AG09309 (cell line): Measurements from ENCODE around the gene CTPS2.
A peak's percentile ranks its signal among the peaks of the same experiment; 100 is the strongest.

Source experiments
- DNase-seq: peaks from one replicate; pipeline ENCODE4 v3.0.0-alpha.2; 2010; ENCODE audit warnings: low read depth
- H3K4me3 ChIP-seq: 2 replicates; pipeline ENCODE4 v1.5.1; 2011; ENCODE audit warnings: mild to moderate bottlenecking, low read depth, low read length, moderate library complexity; ENCODE audit not compliant: control insufficient read depth
- TF ChIP-seq, protein P1 (sequence below): IDR thresholded peaks from 2 replicates; pipeline ENCODE4 v1.5.1; 2011; ENCODE audit warnings: mild to moderate bottlenecking, low read depth, low read length, inconsistent platforms; ENCODE audit not compliant: insufficient read depth, control insufficient read depth; ENCODE audit errors: missing control alignments

CTPS2 gene

DNA sequence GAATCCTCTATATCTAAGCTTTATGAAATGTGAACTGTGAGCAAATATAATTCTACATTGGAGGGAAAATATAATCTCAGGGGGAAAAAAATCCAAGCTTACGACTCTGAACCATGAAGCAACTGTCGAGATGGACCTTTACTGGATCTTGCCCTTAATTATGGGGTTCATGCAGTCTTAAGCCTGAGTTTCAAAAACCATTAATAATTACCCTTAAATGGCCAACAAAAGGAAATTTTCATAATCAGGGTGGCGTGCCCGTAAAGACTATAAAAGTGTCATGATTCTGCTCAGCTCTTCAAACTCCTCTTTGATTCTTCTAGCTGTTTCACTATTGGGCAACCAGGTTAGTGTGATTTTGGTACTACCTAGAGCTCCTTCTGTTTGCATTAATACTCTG is 62.6 kb downstream of the CTPS2 start, which contains the start of gene S100G:
Gene S100G (plus strand): TSS at position 301 of the 400 bp plus-strand sequence. CDS start 849 bp downstream, outside the sequence.
- H3K4me3 ChIP-seq: no peak within 1 kb of the TSS
- TF ChIP-seq, protein P1, sequence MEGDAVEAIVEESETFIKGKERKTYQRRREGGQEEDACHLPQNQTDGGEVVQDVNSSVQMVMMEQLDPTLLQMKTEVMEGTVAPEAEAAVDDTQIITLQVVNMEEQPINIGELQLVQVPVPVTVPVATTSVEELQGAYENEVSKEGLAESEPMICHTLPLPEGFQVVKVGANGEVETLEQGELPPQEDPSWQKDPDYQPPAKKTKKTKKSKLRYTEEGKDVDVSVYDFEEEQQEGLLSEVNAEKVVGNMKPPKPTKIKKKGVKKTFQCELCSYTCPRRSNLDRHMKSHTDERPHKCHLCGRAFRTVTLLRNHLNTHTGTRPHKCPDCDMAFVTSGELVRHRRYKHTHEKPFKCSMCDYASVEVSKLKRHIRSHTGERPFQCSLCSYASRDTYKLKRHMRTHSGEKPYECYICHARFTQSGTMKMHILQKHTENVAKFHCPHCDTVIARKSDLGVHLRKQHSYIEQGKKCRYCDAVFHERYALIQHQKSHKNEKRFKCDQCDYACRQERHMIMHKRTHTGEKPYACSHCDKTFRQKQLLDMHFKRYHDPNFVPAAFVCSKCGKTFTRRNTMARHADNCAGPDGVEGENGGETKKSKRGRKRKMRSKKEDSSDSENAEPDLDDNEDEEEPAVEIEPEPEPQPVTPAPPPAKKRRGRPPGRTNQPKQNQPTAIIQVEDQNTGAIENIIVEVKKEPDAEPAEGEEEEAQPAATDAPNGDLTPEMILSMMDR: no peak
- no peak for DNase-seq

DNA sequence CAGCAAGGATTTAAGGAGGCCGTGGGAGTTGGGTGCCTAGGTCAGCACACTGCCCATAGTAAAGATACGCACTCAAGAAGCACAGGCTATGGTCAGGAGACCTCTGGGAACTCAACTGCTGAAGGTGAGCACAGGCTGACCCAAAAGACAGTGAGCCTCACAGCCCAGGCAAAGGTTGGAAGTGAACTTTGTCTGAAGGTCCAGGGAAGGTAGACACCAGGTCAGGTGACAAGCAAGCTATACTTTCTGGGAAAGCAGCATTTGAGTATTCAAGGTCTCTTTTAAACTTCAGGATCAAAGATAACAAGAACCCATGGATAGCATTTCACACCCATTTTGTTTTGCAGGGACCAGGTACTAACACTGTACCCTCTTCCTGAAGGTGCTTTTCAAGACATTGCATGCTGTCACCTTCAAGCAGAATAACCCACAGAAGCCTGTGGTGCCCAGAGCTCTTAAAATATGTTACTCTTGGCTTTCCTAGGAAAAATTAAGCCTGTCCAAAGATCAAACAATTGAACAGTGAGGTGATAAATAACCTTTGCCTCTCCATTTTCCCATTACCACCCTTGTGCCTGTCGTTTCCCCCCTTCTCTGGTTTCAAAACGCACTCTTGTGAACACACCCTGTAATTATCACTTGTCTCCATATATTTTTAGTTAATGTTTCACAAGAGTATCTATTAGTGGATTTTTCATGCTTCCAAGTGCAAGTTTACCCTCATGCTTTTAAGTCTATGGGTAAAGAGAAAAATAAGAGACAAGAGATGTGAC is 65.9 kb downstream of the CTPS2 start:
- TF ChIP-seq, protein P1: no peak
- no peak for DNase-seq
- H3K4me3 ChIP-seq: no peak overlapping the region

DNA sequence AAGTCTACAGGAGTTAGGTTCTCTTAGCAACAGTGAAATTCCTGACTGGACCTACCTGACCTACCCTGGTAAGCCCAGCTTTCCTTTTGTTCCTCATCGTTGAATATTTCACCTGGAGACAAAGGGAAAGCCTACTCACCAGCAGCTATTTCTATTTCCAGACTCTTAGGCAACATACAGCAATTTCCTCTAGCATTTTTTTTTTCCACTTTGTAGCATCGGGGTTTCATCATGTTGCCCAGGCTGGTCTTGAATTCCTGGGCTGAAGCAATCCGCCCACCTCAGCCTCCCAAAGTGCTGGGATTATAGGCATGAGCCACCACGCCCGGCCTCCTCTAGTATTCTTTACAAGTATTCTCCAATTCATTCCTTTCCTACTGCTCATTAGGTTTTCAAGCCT is 69.3 kb downstream of the CTPS2 start:
- H3K4me3 ChIP-seq: no peak overlapping the region
- DNase-seq: peak; percentile 74
- TF ChIP-seq, protein P1: no peak

DNA sequence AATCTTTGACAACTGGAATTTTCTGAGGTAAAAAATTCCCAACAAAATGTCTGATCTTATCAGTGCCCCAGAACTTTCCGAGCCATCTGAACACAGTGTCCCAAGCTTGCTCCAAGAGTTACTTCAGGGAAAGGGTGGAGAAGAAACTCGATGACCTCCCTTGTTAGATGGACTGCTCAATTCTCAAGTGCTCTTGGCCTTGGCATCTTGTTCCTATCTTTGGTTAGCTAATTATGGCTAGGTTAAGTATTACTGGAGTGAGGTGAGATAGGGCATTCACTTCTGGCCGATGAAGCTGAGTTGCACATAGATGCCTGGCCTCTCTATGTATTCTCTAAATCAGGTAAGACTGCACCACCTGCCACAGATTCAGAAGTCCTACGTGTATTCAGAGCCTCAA is 71.6 kb downstream of the CTPS2 start:
- TF ChIP-seq, protein P1: no peak
- DNase-seq: no peak
- no peak overlapping the region for H3K4me3 ChIP-seq

DNA sequence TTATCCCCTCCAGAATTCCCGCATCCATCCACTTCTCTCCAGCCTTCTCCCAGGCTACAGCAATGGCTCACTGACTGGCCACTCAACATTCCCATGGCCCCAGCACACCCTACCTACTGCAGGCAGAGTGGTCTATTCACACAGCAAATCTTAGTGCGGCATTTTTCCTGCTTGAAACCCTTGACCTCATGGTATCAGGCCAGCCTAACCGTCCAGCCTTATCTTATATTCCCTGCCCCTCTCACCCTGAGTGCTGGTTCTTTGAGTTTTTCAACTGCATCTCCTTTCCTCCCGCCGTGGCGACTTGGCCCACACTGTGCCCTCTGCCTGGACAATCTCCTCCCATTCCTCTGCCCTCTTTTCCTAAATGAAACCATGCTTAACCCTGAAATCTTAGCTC is 72.5 kb downstream of the CTPS2 start:
- TF ChIP-seq, protein P1: no peak
- no peak for DNase-seq

DNA sequence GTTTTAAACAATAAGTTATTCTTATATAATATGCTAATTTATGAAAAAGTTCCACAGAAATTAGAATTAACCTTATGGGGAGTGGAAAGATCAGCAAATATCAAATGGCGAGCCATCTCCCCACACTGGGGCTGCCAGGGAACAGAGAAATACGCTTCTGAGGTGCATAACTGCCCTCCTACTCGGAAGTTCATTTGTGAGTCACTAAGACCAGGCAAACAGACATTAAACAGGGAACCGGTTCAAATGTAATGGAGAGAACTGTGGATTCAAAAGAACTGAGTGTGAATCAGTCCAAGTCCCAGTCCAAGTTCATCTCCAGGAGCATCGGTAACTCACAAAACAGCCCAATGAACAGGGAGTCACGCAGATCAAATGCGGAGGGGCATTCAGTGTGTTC is 73.9 kb downstream of the CTPS2 start:
- no peak overlapping the region for H3K4me3 ChIP-seq
- TF ChIP-seq, protein P1: no peak
- DNase-seq: no peak

More for the DNA sequence above, 72.5 kb downstream of the CTPS2 start:
- H3K4me3 ChIP-seq: no peak overlapping the region

DNA sequence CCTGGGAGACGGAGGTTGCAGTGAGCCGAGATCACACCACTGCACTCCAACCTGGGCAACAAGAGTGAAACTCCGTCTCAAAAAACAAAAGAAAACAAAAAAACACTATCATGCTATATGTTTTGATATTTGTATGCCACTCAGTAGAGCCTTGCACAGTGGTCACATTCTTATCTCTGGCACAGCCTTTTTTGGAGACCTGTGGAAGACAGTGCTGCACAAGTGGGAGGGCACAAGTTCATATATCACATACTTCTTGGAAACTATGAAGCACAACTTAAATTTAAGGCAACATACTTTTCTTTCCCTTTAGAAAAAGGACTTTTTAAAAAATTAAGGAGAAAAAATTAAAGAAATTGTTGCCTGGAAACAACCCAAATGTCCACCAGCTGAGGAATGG is 76.9 kb downstream of the CTPS2 start:
- DNase-seq: no peak
- no peak overlapping the region for H3K4me3 ChIP-seq
- TF ChIP-seq, protein P1: no peak
